ENCODE measurements around the gene MPO.

MPO gene

DNA sequence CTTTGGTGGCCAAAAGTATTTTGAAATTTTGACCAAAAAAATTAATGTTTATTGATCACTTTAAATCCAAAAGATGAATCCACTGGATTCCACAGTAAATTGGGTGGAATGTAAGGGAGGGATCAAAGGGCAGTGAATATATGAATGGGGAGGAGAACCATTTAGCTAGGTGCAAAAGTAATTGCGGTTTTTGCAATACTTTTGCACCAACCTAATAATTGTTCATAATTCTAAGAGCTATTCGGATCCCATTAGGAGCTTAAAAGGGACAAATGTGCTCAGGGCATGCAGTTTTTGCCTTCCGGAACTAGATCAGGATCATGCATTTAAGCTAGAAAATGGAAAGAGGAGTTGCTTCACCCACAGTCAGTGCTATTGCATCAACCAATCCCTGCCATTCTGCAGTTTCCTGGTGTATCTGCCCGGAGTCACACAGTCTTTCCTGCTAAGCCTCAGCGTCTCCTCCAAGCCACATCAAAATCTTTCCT lies 42.5 kb downstream of the MPO start, which contains the start of gene LPO:
LPO (plus strand) TSS at position 438 of the 488 bp plus-strand sequence. CDS start 4,396 bp downstream, outside the sequence.
- in situ Hi-C loops (cut with HindIII; ENCODE audit: low sequenced_read_pairs) = no loop called here

DNA sequence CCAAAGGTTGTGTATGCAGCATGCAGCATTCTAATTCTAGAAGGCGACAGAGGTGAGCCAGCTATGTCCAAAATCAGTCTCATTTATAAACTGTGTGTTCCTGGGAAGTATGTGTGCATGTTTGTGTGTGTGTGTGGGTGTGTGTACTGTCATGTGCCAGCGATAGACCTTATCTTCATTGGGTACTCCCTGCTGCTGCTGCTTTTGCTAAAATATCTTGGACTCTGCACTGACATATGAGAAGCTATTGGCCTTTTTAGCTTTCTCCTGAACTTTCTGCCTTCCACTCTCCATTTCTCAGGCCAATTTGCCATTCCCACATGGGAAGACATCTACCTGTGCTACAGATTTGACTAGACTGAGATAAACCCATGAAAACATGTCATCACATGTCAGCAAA lies 44.3 kb downstream of the MPO start:
- in situ Hi-C loops (cut with HindIII; ENCODE audit: low sequenced_read_pairs) = no loop called here

DNA sequence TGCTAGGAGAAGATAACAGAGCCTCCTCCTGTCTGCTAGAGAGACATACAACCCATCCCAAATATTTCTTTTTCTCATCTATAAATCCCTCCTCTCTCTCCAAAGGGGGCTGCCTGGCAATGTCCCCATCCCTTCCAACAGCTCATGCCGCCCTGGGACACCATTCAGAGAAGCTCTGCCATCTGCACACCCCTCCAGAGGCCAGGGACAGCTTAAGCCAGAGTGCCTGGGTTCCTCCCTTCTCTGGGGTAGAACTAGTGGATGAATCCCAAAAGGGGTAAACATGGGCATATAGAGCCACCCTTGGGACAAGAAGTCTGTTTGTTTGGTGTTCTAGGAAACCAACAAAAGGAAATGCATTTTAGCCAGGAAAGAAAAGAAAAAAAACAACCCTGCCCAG lies 44.9 kb downstream of the MPO start:
- in situ Hi-C loops (cut with HindIII; ENCODE audit: low sequenced_read_pairs) = no loop called here

DNA sequence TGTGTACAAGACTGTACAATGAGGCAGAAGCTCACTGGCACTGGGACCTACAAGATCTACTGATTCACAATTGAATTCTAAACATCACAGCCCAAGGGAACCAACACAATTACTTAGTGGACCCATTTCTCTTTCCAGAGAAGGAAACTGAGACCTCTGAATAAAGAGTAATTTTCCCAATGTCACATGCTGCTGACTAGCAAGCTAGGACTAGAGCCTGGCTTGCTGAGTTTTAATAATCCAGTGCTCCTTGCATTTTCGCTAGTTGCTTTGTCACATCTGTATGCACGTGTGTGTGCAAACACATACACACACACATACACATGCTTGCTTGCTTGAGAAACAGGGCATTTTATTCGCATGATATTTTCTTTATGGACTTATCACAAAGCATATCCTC lies 46.2 kb downstream of the MPO start:
- in situ Hi-C loops (cut with HindIII; ENCODE audit: low sequenced_read_pairs) = no loop called here

DNA sequence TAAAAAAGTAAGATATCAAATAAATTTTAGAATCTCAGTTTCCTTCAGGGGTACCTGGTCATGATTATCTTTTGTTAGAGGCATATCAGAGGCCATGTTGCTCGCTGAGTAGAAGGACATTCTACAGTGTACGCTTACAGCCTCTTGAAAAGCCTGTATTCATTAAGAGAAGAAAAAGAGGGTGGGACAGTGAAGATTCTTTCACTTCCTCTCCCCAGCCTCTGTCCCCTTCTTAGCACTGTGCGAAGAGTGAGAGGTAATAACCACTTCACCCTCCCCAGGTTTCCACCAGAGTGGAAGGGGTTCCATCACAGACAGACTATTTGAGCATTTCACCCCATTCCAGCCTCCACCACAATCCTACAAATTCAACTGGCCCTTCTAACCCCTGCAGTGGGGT lies 47.2 kb downstream of the MPO start:
- in situ Hi-C loops (cut with HindIII; ENCODE audit: low sequenced_read_pairs) = no loop called here

DNA sequence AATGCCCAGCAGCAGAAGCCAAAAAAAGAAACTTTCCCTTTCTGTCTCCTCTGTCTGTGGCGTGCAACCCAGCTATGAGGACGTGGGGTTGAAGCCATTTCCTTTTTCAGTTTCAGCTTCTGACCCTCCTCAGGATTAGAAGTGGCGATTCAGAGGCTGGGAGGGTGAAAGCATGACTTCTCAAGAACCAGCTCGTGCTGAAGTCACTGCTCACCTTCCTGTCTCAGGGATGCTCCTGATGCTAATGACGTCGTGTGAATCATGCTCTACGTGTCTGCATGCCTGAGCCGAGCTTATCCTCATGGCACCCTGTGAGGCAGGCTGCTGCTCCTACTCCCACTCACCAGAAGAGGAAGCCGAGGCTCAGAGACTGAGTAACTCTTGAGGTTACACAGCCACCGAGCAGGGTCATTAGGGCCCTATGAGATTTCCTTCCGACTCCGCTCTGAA lies 48.0 kb downstream of the MPO start:
- in situ Hi-C loops (cut with HindIII; ENCODE audit: low sequenced_read_pairs) = no loop called here

DNA sequence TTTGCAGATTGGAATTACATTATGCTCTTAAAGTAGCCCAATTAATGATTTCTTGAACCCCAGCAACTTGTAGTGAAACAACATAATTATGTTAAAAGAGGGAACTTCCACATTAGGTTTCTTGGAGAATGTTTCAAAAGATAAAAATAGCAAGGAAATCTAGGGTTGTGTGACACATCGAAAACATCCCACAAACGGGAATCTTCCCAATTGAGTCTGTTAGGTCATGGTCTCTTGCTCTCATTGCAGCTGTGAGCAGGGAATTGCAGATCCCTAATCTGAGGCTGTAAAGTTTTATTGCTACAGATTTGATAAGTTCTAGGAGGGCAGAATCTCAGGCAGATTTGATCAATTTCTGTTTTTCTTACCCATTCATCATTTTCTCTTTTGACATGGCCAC lies 49.1 kb downstream of the MPO start:
- in situ Hi-C loops (cut with HindIII; ENCODE audit: low sequenced_read_pairs) = no loop called here

DNA sequence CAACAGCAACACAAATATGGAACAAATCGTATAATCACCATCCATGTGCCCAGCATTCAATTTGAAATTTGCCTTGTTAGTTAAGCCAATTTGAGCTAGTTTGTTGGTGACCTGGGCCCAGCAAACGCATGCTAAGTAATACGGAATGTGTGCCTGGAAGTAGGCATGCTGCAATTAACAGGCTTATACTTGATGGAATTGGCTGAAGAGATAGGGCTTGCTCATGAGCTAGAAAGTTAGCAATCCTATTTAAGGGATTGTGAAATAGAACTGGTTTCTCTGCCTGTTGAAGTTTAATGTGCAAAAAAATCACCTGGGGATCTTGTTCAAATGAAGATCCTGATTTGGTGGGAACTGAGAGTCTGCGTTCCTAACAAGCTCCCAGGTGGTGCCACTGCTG lies 50.9 kb downstream of the MPO start:
- in situ Hi-C loops (cut with HindIII; ENCODE audit: low sequenced_read_pairs) = no loop called here

DNA sequence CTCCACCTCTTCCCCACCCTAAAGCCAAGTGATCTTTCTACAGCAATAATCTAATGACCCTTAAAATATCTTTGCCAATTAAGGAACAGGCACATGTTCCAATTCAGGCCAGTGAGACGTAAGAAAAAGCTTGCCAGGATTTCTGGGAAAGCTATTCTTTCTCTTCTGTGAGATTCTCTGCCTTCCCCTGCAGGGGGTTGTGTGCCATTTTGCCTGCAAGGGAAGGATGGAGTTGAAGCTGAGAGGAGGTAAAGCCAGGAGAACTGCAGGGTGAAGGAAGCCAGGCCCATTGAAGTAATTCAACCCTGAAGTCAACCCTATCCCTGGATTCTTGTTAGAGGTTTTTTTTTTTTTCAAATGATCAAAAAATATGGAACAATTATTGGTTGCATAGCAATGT lies 51.4 kb downstream of the MPO start:
- in situ Hi-C loops (cut with HindIII; ENCODE audit: low sequenced_read_pairs) = no loop called here

DNA sequence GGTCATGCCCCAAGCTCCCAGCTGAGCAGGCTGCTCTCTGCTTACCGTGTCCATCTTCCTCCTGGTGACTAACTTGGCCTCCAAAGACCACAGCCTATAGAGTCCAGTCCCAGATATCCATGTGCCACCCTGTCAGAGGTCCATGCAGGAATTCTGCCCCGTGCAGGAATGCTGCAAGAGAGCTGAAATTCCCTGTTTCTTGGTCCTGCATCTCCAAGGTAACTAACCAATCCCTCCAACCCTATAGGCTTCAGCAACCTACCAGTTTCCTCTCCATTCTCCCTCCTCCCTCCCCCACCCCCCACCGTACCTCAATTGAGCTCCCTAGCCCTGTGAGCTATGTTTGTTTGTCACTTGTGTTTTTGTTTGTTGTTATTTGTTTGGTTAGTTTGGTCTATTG lies 52.1 kb downstream of the MPO start:
- in situ Hi-C loops (cut with HindIII; ENCODE audit: low sequenced_read_pairs) = no loop called here

DNA sequence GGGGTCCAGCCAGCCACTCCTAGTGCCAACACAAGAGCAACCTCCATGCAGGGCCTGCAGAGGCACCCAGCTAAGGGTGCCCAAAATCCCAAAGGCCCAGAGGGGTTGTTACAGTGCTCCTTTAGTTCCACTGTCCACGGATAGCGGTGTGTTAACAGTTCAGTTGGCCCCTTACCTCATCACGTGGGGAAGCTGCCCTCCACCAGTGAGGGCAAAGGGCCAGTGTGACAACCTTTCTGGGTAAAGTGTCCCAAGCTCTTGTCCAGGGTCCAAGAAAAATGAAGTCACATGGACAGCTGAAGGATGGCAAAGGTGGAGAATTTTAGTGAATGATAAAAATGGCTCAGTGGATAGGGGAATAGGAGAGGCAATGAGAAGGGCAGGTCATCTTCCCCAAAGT lies 53.0 kb downstream of the MPO start:
- in situ Hi-C loops (cut with HindIII; ENCODE audit: low sequenced_read_pairs) = no loop called here

DNA sequence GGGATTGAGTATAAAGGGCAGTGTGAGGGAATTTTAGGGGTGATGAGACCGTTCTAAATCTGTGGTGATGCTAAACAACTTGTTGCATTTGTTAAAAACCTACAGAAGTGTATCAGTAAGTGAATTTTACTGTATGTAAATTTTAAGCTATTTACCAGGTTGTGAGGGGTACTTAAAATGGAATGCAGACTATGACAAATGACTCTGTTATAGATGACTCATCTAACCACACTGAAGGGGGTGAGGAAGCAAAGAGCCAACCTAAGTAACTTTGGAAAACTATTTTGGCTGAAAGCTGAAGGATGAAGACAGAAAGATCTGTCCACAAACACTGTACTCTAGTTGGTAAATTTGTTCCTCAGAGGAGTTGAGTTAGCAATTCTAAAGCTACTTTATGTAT lies 56.4 kb downstream of the MPO start:
- in situ Hi-C loops (cut with HindIII; ENCODE audit: low sequenced_read_pairs) = no loop called here

Data from DLD1 (cell line).